ENCODE data around the gene SYT8. TPM values are rescaled to one million over a fixed set of nuclear protein-coding genes. Genes with fewer than 3 reads are reported as not detected.
A peak's percentile ranks its signal among the peaks of the same experiment; 100 is the strongest.

SYT8 gene
- total RNA-seq, 3 donors from 2014 or later (not counting 1 experiment from before 2014, with no cell fraction given) = not detected

- DNase-seq = no peak
- WGBS (ENCODE audit: insufficient coverage) = 93% methylated on average over 32 of the region's 32 CpGs
- no peak for ATAC-seq
- H3K27me3 ChIP-seq (ENCODE audit: control insufficient read depth, insufficient read depth, low read length) = no peaks in the 10 kb centered on the region
- Mint-ChIP-seq H3K27ac (peak within 1 kb of the TSS in 1 of 2 donors; percentile 75), H3K4me1 (peaks cover 7 to 29% of the 10 kb centered on the region in 2 donors), H3K27me3 (ENCODE audit: low read depth in 2 of 2) (peaks cover 0 to 3% of the 10 kb centered on the region in 2 donors), H3K36me3 (no peaks in the 10 kb centered on the region), H3K4me3 (peak within 1 kb of the TSS; percentile 35), H3K9me3 (no peaks in the 10 kb centered on the region)
- peak within 1 kb of the TSS; percentile 47 for H3K27ac ChIP-seq (ENCODE audit: low read length)
- H3K9me3 ChIP-seq (ENCODE audit: control insufficient read depth, insufficient read depth, low read length) = no peaks in the 10 kb centered on the region
- no peak for TF ChIP-seq CTCF (IDR thresholded peaks at IDR 0.05)
- H3K4me3 ChIP-seq (ENCODE audit: low read length) = no peak within 1 kb of the TSS
- H3K36me3 ChIP-seq (ENCODE audit: control insufficient read depth, insufficient read depth, low read length) = no peaks in the 10 kb centered on the region
- peaks cover 60% of the 10 kb centered on the region for H3K4me1 ChIP-seq (ENCODE audit: control insufficient read depth, insufficient read depth, low read length)
- intact Hi-C loops (cut with micrococcal nuclease) = no loop called here
Observed at GRCh38 chr11:1838426-1839144, 3.8 kb downstream of the SYT8 start, which contains the start of gene TNNI2. TNNI2 (plus strand) TSS chr11:1838981; CDS start chr11:1839697, 716 bp downstream.

GRCh38 chr11:1839204-1839923, 4.6 kb downstream of the SYT8 start:
- H3K27ac ChIP-seq (ENCODE audit: low read length) = peak overlapping the region; percentile 47
- H3K27ac Mint-ChIP-seq = peak overlapping the region in 1 of 2 donors; percentile 75
- intact Hi-C loops (cut with micrococcal nuclease) = no loop called here
- WGBS (ENCODE audit: insufficient coverage) = 54% methylated on average over 6 of the region's 12 CpGs
- DNase-seq (peak in 1 of 2 donors; percentile 9), ATAC-seq (no peak)
- H3K36me3 Mint-ChIP-seq = no peaks in the 10 kb centered on the region
- H3K27me3 Mint-ChIP-seq (ENCODE audit: low read depth in 2 of 2) = peaks cover 0 to 3% of the 10 kb centered on the region in 2 donors
- H3K4me3 Mint-ChIP-seq = peak overlapping the region; percentile 35
- no peaks in the 10 kb centered on the region for H3K36me3 ChIP-seq (ENCODE audit: control insufficient read depth, insufficient read depth, low read length)
- no peak for TF ChIP-seq CTCF (IDR thresholded peaks at IDR 0.05)
- no peaks in the 10 kb centered on the region for H3K27me3 ChIP-seq (ENCODE audit: control insufficient read depth, insufficient read depth, low read length)
- peaks cover 13 to 37% of the 10 kb centered on the region in 2 donors for H3K4me1 Mint-ChIP-seq
- peaks cover 68% of the 10 kb centered on the region for H3K4me1 ChIP-seq (ENCODE audit: control insufficient read depth, insufficient read depth, low read length)
- H3K9me3 ChIP-seq (ENCODE audit: control insufficient read depth, insufficient read depth, low read length) = no peaks in the 10 kb centered on the region
- no peak overlapping the region for H3K4me3 ChIP-seq (ENCODE audit: low read length)
- no peaks in the 10 kb centered on the region for H3K9me3 Mint-ChIP-seq

GRCh38 chr11:1839924-1840779, 5.4 kb downstream of the SYT8 start:
- peaks cover 21 to 45% of the 10 kb centered on the region in 2 donors for H3K4me1 Mint-ChIP-seq
- Histone ChIP-seq H3K9me3 (ENCODE audit: control insufficient read depth, insufficient read depth, low read length) (no peaks in the 10 kb centered on the region), H3K27ac (ENCODE audit: low read length) (peak overlapping the region; percentile 47), H3K36me3 (ENCODE audit: control insufficient read depth, insufficient read depth, low read length) (no peaks in the 10 kb centered on the region), H3K27me3 (ENCODE audit: control insufficient read depth, insufficient read depth, low read length) (no peaks in the 10 kb centered on the region), H3K4me3 (ENCODE audit: low read length) (peak overlapping the region; percentile 17), H3K4me1 (ENCODE audit: control insufficient read depth, insufficient read depth, low read length) (peaks cover 76% of the 10 kb centered on the region)
- peak overlapping the region; percentile 35 for H3K4me3 Mint-ChIP-seq
- TF ChIP-seq CTCF (IDR thresholded peaks at IDR 0.05) = no peak
- DNase-seq (peak in 1 of 2 donors; percentile 39), ATAC-seq (peak; percentile 28 to 72 (median 51))
- no peaks in the 10 kb centered on the region for H3K9me3 Mint-ChIP-seq
- intact Hi-C loops (cut with micrococcal nuclease) = no loop called here
- peak overlapping the region in 1 of 2 donors; percentile 75 for H3K27ac Mint-ChIP-seq
- no peaks in the 10 kb centered on the region for H3K36me3 Mint-ChIP-seq
- H3K27me3 Mint-ChIP-seq (ENCODE audit: low read depth in 2 of 2) = peaks cover 0 to 4% of the 10 kb centered on the region in 2 donors
- 48% methylated on average over 26 of the region's 26 CpGs for WGBS (ENCODE audit: insufficient coverage)

Measured in natural killer cell (primary cell).